Fibroblast of villous mesenchyme (primary cell): ENCODE results near the gene CLEC16A. TPM values are rescaled to one million over a fixed set of nuclear protein-coding genes. Genes with fewer than 3 reads are reported as not detected.

Source experiments
- DNase-seq: peaks from one replicate; pipeline ENCODE4 v3.0.0-alpha.2; 2010; ENCODE audit warnings: low read depth
- H3K4me3 ChIP-seq: 2 replicates; pipeline ENCODE4 v1.5.1; 2011; ENCODE audit warnings: low read depth, mild to moderate bottlenecking, low read length
- total RNA-seq: library from RNA; depleted of rRNA; stranded (reverse); fragments of >200 nt; gene quantifications from 2 replicates; pipeline ENCODE4 v1.2.3, GENCODE V29; 2012
- TF ChIP-seq, protein P1 (sequence below): IDR thresholded peaks from 2 replicates; pipeline ENCODE4 v1.5.1; 2012; ENCODE audit warnings: low read depth, mild to moderate bottlenecking, low read length; ENCODE audit not compliant: insufficient read depth

CLEC16A gene
- total RNA-seq, 1 donor = 32.4 TPM

DNA sequence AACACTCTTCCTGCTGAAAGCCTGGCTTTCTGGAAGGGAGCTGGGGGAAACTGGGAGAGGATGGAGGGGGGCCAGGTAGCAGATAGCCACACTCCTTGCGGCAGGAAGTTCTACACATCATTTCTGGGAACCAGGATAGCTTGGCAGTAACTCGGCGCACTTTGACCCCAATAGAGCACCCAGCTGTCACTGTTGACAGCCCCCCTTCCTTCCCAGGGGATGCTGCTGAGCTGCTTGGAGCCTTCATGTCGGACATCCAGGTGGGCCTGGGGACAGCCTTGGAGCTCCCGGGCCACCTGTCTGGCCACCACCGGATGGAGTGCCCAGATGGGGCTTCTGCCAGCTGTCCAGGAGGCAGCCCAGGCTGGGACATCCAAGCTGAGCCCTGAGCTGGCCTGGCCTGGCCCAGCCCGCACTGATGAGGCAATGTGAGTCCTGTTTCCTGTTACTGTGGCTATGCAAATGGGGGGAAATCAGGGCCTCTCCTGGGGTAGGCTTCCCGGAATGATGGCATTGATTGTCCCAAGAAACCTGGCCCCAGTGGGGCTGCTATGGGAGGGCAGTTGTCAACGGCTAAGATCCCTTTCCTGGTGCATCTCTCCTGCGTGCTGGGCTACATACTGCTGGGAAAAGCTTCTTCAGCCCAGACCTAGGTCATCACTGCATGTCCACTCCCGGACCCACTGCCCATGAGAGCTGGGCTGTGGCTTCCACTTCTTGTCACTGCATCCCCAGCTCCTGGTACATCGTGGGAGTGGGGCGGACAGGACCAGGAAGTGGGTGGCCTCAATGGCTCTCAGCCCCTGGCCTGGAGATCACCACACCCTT lies 261.6 kb downstream of the CLEC16A start:
- peak; percentile 48 for DNase-seq
- no peak overlapping the region for H3K4me3 ChIP-seq
- TF ChIP-seq, protein P1, sequence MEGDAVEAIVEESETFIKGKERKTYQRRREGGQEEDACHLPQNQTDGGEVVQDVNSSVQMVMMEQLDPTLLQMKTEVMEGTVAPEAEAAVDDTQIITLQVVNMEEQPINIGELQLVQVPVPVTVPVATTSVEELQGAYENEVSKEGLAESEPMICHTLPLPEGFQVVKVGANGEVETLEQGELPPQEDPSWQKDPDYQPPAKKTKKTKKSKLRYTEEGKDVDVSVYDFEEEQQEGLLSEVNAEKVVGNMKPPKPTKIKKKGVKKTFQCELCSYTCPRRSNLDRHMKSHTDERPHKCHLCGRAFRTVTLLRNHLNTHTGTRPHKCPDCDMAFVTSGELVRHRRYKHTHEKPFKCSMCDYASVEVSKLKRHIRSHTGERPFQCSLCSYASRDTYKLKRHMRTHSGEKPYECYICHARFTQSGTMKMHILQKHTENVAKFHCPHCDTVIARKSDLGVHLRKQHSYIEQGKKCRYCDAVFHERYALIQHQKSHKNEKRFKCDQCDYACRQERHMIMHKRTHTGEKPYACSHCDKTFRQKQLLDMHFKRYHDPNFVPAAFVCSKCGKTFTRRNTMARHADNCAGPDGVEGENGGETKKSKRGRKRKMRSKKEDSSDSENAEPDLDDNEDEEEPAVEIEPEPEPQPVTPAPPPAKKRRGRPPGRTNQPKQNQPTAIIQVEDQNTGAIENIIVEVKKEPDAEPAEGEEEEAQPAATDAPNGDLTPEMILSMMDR = no peak

DNA sequence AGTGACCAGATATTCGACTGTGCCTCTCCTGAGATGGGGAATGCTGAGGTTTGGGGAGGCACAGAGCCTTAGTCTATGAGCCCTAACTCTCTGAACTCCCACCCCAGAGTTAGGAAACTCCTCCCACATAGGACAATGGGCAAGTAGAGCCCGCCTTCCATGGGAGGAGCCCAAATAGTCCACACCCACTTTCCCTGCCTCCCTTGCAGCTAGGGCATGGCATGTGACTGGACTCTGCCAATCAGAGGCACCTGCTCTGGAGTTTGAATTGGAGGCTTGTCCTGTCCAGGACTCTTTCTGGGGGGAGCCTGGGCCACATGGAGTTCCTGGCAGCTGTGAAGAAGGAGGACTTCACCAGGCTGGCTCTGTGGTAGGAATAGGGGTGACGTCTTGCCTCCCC lies 263.3 kb downstream of the CLEC16A start:
- no peak overlapping the region for H3K4me3 ChIP-seq
- TF ChIP-seq, protein P1 = no peak
- DNase-seq = no peak

DNA sequence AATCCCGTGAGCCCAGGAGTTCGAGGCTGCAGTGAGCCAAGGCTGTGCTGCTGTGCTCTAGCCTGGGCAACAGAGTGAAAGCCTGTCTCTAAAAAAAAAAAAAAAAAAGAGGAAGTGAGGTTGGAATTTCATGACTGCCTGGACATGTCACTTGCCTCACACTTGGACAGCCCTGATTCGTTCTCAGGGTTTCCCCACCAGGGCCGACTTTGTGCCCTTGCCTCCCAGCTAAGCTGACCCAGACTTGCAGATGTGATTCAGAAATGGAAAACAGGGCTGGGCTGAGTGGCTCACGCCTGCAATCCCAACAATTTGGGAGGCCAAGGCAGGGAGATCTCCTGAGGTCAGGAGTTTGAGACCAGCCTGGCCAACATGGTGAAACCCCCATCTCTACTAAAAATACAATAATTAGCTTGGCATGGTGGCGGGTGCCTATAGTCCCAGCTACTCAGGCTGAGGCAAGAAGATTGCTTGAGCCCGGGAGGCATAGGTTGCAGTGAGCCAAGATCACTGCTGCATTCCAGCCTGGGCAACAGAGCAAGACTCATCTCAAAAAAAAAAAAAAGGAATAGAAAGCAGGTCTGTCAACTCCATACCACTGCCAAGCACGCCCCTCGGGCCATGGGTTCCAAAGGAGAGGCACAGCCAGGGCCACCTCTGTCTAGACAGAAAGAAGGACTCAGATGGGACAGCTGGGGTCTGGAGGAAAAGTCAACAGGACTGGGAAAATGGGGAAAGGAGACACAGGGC lies 264.7 kb downstream of the CLEC16A start:
- H3K4me3 ChIP-seq = no peak overlapping the region
- DNase-seq = no peak
- TF ChIP-seq, protein P1 = no peak

DNA sequence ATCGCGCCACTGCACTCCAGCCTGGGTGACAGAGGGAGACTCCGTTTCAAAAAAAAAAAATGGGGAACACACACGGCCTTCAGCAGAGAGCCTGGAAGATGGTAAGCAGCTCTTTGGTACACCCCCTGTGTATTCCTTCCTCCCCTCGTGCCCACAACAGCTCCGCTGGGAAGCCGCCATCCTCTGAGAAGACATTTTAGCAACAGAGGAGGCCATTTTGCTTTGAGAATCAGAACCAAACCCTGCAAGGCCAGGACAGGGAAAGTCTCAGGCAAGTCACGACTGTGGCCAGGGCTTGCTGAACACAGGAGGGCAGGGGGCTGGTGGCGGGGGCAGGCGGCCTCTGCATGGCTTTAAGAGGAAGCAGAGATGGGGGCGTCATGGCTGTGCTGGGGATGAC lies 265.9 kb downstream of the CLEC16A start:
- DNase-seq = no peak
- TF ChIP-seq, protein P1 = no peak
- H3K4me3 ChIP-seq = no peak overlapping the region

DNA sequence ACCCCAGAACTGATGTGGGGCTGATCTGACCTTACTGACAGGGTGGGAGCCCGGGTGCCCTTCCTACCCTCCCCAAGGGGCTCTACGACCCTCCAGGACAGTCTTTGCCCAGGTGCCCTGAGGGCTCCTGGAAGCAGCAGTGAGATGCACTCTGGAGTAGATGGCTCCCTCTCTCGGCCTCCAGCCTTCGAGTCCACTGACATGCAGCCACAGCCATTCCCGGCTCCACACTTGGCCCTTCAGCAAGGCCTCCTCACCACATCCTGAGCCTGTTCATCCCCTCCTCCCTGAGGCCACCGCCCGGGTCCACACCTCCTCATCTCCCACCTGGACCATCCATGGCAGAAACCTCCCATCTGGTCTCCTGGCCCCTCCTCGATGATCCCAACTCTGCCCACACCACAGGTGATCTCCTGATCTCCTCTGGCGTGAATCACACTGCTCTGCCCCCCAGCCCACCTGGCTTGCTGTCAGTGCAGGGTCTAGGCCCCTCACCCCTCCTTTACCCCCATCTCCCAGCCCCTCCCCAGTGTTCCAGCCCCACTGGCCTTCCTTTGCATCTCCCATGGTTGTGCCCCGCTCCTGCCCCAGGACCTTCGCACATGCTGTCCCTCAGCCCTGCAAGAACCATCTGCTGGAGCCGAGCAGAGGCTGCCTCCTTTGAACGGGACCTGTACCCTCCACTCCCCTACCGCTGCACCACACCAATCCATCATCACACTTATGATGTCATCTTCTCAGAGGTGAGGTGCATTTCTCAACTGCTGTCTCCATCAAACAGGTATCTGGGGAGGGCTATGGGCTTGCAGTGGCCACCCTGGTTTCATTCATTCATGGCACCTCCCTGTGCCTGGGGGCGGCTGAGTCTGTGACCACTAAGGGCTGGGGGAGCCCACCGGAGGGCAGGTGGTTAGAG lies 267.0 kb downstream of the CLEC16A start:
- H3K4me3 ChIP-seq = no peak overlapping the region

More for the DNA sequence above, 267.0 kb downstream of the CLEC16A start:
- TF ChIP-seq, protein P1 = peak; percentile 14
- DNase-seq = no peak
